Endothelial cell of umbilical vein (primary cell): Measurements from ENCODE around the gene BPGM.

Experiments
- EZH2 ChIP-seq: IDR thresholded peaks from 2 replicates; pipeline ENCODE4 v1.6.1; 2012; ENCODE audit warnings: borderline replicate concordance, low read depth, mild to moderate bottlenecking, moderate library complexity, low read length, inconsistent platforms; ENCODE audit not compliant: severe bottlenecking
- FOS ChIP-seq: IDR thresholded peaks from 2 replicates; pipeline ENCODE4 v1.6.1; 2011; ENCODE audit warnings: mild to moderate bottlenecking, low read length, moderate library complexity, borderline replicate concordance; ENCODE audit not compliant: insufficient read depth
- GATA2 ChIP-seq: IDR thresholded peaks from 2 replicates; pipeline ENCODE4 v1.7.0; 2011; ENCODE audit warnings: low read depth, mild to moderate bottlenecking, moderate library complexity, mixed read lengths, low read length; ENCODE audit not compliant: insufficient read length, insufficient read depth
- JUN ChIP-seq: IDR thresholded peaks from 2 replicates; pipeline ENCODE4 v1.6.1; 2011; ENCODE audit warnings: borderline replicate concordance, low read depth; ENCODE audit not compliant: insufficient read length, insufficient read depth
- MYC ChIP-seq: IDR thresholded peaks from one replicate; pipeline ENCODE4 v1.6.1; 2011; ENCODE audit warnings: mild to moderate bottlenecking, low read depth, low read length
- POLR2A ChIP-seq: IDR thresholded peaks from 2 replicates; pipeline ENCODE4 v1.6.1; 2012; ENCODE audit warnings: low read depth, mild to moderate bottlenecking, control low read depth, low read length
- POLR2AphosphoS5 ChIP-seq: IDR thresholded peaks from 2 replicates; pipeline ENCODE4 v1.6.1; 2012; ENCODE audit warnings: low read depth, mild to moderate bottlenecking, control low read depth, low read length, moderate library complexity; ENCODE audit not compliant: insufficient read depth
- TF ChIP-seq, protein P1 (sequence below), 2 donors: IDR thresholded peaks; 1 replicate in 1 of 2; 2 replicates in 1 of 2; pipeline ENCODE4 v1.5.1; 2011; ENCODE audit warnings: low read length in 2 of 2, mild to moderate bottlenecking in 2 of 2, moderate library complexity in 2 of 2, control low read depth in 1 of 2, inconsistent platforms in 1 of 2, low read depth in 1 of 2; ENCODE audit not compliant: insufficient read depth in 1 of 2; ENCODE audit errors: extremely low read depth in 1 of 2
- TF ChIP-seq, protein P2 (sequence below): IDR thresholded peaks from 2 replicates; pipeline ENCODE4 v1.6.1; 2011; ENCODE audit not compliant: insufficient read depth, insufficient read length

DNA sequence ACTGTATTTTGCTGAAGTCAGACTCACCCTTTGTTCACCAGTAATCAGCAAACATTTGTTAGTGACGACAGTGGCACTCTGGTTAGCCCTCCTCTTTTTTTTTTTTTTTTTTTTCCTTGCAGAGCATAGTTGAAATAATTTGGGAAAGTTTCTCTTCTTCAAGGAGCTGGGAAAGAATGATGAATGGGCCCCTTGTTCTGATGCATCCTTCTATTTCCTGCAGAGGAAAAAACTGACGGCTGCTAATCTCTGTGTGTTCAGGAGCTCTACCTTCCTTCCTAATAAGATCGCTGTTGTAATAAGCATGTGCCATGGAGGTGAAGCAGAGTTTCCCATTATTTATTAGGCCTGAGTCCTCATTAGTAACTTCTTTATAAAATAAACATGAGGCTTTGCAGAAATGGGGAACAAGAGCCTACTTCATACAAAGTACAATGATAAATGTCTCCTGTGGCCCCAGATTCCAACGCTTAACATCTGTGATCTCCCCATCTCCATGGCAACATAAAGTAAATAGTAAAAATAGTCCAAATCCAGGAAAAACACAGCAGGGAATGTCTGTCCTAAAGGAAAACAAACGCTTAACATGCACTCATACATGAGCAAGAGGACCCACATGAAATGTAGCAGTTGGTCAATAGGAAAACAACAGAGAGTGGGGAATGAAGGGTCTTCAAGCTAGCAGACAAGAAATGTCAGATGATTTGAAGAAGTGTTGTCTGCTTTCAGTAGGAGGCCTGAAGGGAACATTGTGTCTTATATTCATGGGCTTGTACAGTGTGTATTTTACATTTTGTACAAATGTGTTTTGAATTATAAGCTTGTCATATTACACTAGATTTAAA, 73.7 kb downstream of the BPGM start:
- no peak for TF ChIP-seq POLR2A
- TF ChIP-seq, protein P1, sequence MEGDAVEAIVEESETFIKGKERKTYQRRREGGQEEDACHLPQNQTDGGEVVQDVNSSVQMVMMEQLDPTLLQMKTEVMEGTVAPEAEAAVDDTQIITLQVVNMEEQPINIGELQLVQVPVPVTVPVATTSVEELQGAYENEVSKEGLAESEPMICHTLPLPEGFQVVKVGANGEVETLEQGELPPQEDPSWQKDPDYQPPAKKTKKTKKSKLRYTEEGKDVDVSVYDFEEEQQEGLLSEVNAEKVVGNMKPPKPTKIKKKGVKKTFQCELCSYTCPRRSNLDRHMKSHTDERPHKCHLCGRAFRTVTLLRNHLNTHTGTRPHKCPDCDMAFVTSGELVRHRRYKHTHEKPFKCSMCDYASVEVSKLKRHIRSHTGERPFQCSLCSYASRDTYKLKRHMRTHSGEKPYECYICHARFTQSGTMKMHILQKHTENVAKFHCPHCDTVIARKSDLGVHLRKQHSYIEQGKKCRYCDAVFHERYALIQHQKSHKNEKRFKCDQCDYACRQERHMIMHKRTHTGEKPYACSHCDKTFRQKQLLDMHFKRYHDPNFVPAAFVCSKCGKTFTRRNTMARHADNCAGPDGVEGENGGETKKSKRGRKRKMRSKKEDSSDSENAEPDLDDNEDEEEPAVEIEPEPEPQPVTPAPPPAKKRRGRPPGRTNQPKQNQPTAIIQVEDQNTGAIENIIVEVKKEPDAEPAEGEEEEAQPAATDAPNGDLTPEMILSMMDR (IDR thresholded peaks at IDR 0.05; ENCODE audit: extremely low read depth in 1 of 2, insufficient read depth in 1 of 2, low read depth in 1 of 2, low read length in 2 of 2), result no peak
- peak; percentile 31 for TF ChIP-seq JUN
- no peak for TF ChIP-seq POLR2AphosphoS5
- TF ChIP-seq, protein P2, sequence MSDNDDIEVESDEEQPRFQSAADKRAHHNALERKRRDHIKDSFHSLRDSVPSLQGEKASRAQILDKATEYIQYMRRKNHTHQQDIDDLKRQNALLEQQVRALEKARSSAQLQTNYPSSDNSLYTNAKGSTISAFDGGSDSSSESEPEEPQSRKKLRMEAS, result no peak
- TF ChIP-seq MYC, result no peak
- TF ChIP-seq EZH2, result no peak
- no peak for TF ChIP-seq GATA2
- TF ChIP-seq FOS, result no peak
